H1 (cell line): ENCODE results near the gene SFMBT2. TPM values are rescaled to one million over a fixed set of nuclear protein-coding genes. Genes with fewer than 3 reads are reported as not detected.

ENCODE experiments used
- CTCF ChIA-PET: fragments of 300-600 bp; sonication (Branson Sonifier 250); formaldehyde crosslinking; loops from one replicate; lab custom pipeline; 2021; ENCODE audit not compliant: partially characterized antibody; lab: Charles Lee
- POLR2A ChIA-PET: fragments of 300-600 bp; sonication (Branson Sonifier 250); formaldehyde crosslinking; loops from one replicate; lab custom pipeline; 2021; ENCODE audit warnings: inconsistent platforms; ENCODE audit not compliant: partially characterized antibody; lab: Charles Lee
- DNase-seq, 2 experiments: peaks; one replicate each; pipeline versions ENCODE4 v3.0.0 to v3.0.0-alpha.2; 2010 to 2022; ENCODE audit warnings: low spot score in 2 of 2, low read depth in 1 of 2, mixed read lengths in 1 of 2
- FAIRE-seq: peaks from 2 replicates; lab custom pipeline; 2011; peaks lifted over from hg19 to GRCh38; lab: Jason Lieb, UNC
- H2AFZ ChIP-seq: 2 replicates; pipeline ENCODE4 v1.8.1; 2012; ENCODE audit warnings: low read length, inconsistent platforms
- H2AK5ac ChIP-seq: 2 replicates; pipeline ENCODE4 v1.6.1; 2013; ENCODE audit warnings: low read depth, low read length
- H2BK120ac ChIP-seq: replicated peaks from 2 replicates; pipeline ENCODE3; 2013; ENCODE audit warnings: low read depth, low read length, inconsistent platforms
- H2BK12ac ChIP-seq: 2 replicates; pipeline ENCODE4 v1.6.1; 2013; ENCODE audit warnings: low read depth, low read length
- H2BK15ac ChIP-seq: 2 replicates; pipeline ENCODE4 v1.6.1; 2013; ENCODE audit warnings: low read length
- H2BK20ac ChIP-seq: 2 replicates; pipeline ENCODE4 v1.6.1; 2013; ENCODE audit warnings: low read length
- H2BK5ac ChIP-seq: 2 replicates; pipeline ENCODE4 v1.6.1; 2013; ENCODE audit warnings: low read depth, low read length
- H3K14ac ChIP-seq: 2 replicates; pipeline ENCODE4 v1.6.1; 2013; ENCODE audit warnings: inconsistent platforms; ENCODE audit not compliant: insufficient read length
- H3K18ac ChIP-seq: 2 replicates; pipeline ENCODE4 v1.6.1; 2013; ENCODE audit warnings: low read length; ENCODE audit errors: extremely low read depth
- H3K23ac ChIP-seq: 2 replicates; pipeline ENCODE4 v1.6.1; 2013; ENCODE audit warnings: inconsistent platforms; ENCODE audit not compliant: insufficient read length
- H3K23me2 ChIP-seq: 2 replicates; pipeline ENCODE4 v1.6.1; 2013; ENCODE audit warnings: low read depth, low read length
- H3K27ac ChIP-seq: 2 replicates; pipeline ENCODE4 v1.6.1; 2011; ENCODE audit warnings: low read depth, low read length, inconsistent platforms
- H3K27me3 ChIP-seq, 4 experiments: replicated peaks in 1 of 4; 1 replicate in 1 of 4; 2 replicates in 3 of 4; pipeline versions ENCODE4 v1.6.1 to v1.8.1; 2011 to 2013; ENCODE audit warnings: low read length in 3 of 4, mild to moderate bottlenecking in 3 of 4, inconsistent platforms in 2 of 4, mixed read lengths in 2 of 4, moderate library complexity in 1 of 4; ENCODE audit not compliant: control insufficient read depth in 3 of 4, insufficient read depth in 3 of 4; ENCODE audit errors: extremely low read depth in 1 of 4
- H3K36me3 ChIP-seq, 4 experiments: 2 replicates each; pipeline versions ENCODE4 v1.6.1 to v1.8.1; 2011 to 2013; ENCODE audit warnings: mild to moderate bottlenecking in 4 of 4, low read length in 3 of 4, moderate library complexity in 2 of 4, control low read depth in 1 of 4, inconsistent platforms in 1 of 4; ENCODE audit not compliant: insufficient read depth in 4 of 4, control insufficient read depth in 2 of 4
- H3K4ac ChIP-seq: replicated peaks from 2 replicates; pipeline ENCODE3; 2013; ENCODE audit warnings: low read length, low read depth, mixed read lengths, inconsistent platforms; ENCODE audit not compliant: insufficient read length
- H3K4me1 ChIP-seq, 4 experiments: replicated peaks in 1 of 4; 1 replicate in 1 of 4; 2 replicates in 3 of 4; pipeline versions ENCODE4 v1.6.1 to v1.8.1; 2011 to 2013; ENCODE audit warnings: low read length in 3 of 4, inconsistent platforms in 2 of 4, mixed read lengths in 1 of 4; ENCODE audit not compliant: insufficient read depth in 4 of 4, control insufficient read depth in 3 of 4
- H3K4me2 ChIP-seq, 2 experiments: 2 replicates each; pipeline versions ENCODE4 v1.6.1 to v1.8.1; 2011 to 2013; ENCODE audit warnings: low read depth in 2 of 2, low read length in 2 of 2, control low read depth in 1 of 2, inconsistent platforms in 1 of 2, mild to moderate bottlenecking in 1 of 2; ENCODE audit not compliant: insufficient read depth in 1 of 2
- H3K4me3 ChIP-seq, 4 experiments: fragments of 200-600, 300-600 bp in 1 of 4; sonication (generic), shearing (Covaris generic), sonication (Bioruptor Twin) in 1 of 4; 2 replicates each; pipeline versions ENCODE4 v1.5.1 to v1.8.1; 2011 to 2016; ENCODE audit warnings: low read length in 4 of 4, low read depth in 3 of 4, control low read depth in 2 of 4, inconsistent platforms in 2 of 4, mild to moderate bottlenecking in 2 of 4, mixed read lengths in 1 of 4, moderate library complexity in 1 of 4; ENCODE audit not compliant: insufficient read depth in 2 of 4; ENCODE audit errors: extremely low read depth in 1 of 4
- H3K56ac ChIP-seq: replicated peaks from 2 replicates; pipeline ENCODE3; 2013; ENCODE audit warnings: low read depth, mild to moderate bottlenecking, mixed read lengths, low read length, inconsistent platforms; ENCODE audit not compliant: insufficient read length
- H3K79me1 ChIP-seq: 2 replicates; pipeline ENCODE4 v1.6.1; 2013; ENCODE audit warnings: low read depth, low read length, control low read depth
- H3K79me2 ChIP-seq, 2 experiments: 2 replicates each; pipeline versions ENCODE4 v1.6.1 to v1.8.1; 2012 to 2013; ENCODE audit warnings: low read length in 2 of 2, mild to moderate bottlenecking in 2 of 2, inconsistent platforms in 1 of 2; ENCODE audit not compliant: insufficient read depth in 2 of 2, control insufficient read depth in 1 of 2
- H3K9ac ChIP-seq, 4 experiments: replicated peaks in 1 of 4; 1 replicate in 1 of 4; 2 replicates in 3 of 4; pipeline versions ENCODE4 v1.6.1 to v1.8.1; 2011 to 2013; ENCODE audit warnings: low read depth in 3 of 4, low read length in 3 of 4, control low read depth in 2 of 4, mild to moderate bottlenecking in 2 of 4, moderate library complexity in 2 of 4, inconsistent platforms in 1 of 4; ENCODE audit errors: extremely low read depth in 1 of 4
- H3K9me3 ChIP-seq, 2 experiments: 2 replicates each; pipeline versions ENCODE4 v1.6.1 to v1.8.1; 2012 to 2013; ENCODE audit warnings: mild to moderate bottlenecking in 2 of 2, moderate library complexity in 2 of 2, control low read depth in 1 of 2, inconsistent platforms in 1 of 2, low read depth in 1 of 2, low read length in 1 of 2, mixed read lengths in 1 of 2; ENCODE audit not compliant: insufficient read depth in 2 of 2
- H4K20me1 ChIP-seq, 2 experiments: replicated peaks in 1 of 2; 2 replicates each; pipeline versions ENCODE3 to v1.8.1; 2011 to 2013; ENCODE audit warnings: inconsistent platforms in 2 of 2, low read length in 2 of 2, mild to moderate bottlenecking in 1 of 2; ENCODE audit not compliant: insufficient read depth in 2 of 2, control insufficient read depth in 1 of 2
- H4K5ac ChIP-seq: 2 replicates; pipeline ENCODE4 v1.6.1; 2013; ENCODE audit warnings: low read length, low read depth, mixed read lengths, inconsistent platforms; ENCODE audit not compliant: insufficient read length
- H4K8ac ChIP-seq: 2 replicates; pipeline ENCODE4 v1.8.0; 2013; ENCODE audit warnings: mild to moderate bottlenecking, moderate library complexity, low read length, inconsistent platforms; ENCODE audit not compliant: insufficient read depth; ENCODE audit errors: extremely low read depth
- H4K91ac ChIP-seq: replicated peaks from 2 replicates; pipeline ENCODE3; 2013; ENCODE audit warnings: low read length, mixed read lengths, inconsistent platforms; ENCODE audit not compliant: insufficient read length
- ASH2L ChIP-seq: fragments of 200-600, 300-600 bp; sonication (generic); IDR thresholded peaks from one replicate; pipeline ENCODE4 v1.7.1; 2017; ENCODE audit warnings: low read length
- CHD2 ChIP-seq: IDR thresholded peaks from 2 replicates; pipeline ENCODE4 v1.6.1; 2012; ENCODE audit warnings: low read length, improper control_type of control experiment
- EP300 ChIP-seq, 2 experiments: IDR thresholded peaks; 1 replicate in 1 of 2; 2 replicates in 1 of 2; pipeline ENCODE4 v1.6.1; 2011 to 2012; ENCODE audit warnings: low read depth in 2 of 2, low read length in 2 of 2, mild to moderate bottlenecking in 2 of 2, borderline replicate concordance in 1 of 2, inconsistent platforms in 1 of 2, moderate library complexity in 1 of 2
- JUN ChIP-seq: IDR thresholded peaks from 2 replicates; pipeline ENCODE4 v1.6.1; 2011; ENCODE audit warnings: low read depth, mild to moderate bottlenecking, improper control_type of control experiment, low read length
- KDM4A ChIP-seq: IDR thresholded peaks from one replicate; pipeline ENCODE4 v1.7.1; 2012; ENCODE audit warnings: low read depth, mild to moderate bottlenecking, moderate library complexity, low read length, inconsistent platforms; ENCODE audit not compliant: severe bottlenecking
- MAFK ChIP-seq: IDR thresholded peaks from 2 replicates; pipeline ENCODE4 v1.6.1; 2012; ENCODE audit warnings: low read depth, mild to moderate bottlenecking, improper control_type of control experiment, low read length
- NANOG ChIP-seq: IDR thresholded peaks from 2 replicates; pipeline ENCODE4 v1.6.1; 2011; ENCODE audit warnings: low read length, low read depth, mild to moderate bottlenecking, inconsistent platforms; ENCODE audit not compliant: insufficient read depth, poor library complexity, severe bottlenecking
- POLR2A ChIP-seq, 2 experiments: IDR thresholded peaks; 1 replicate in 1 of 2; 2 replicates in 1 of 2; pipeline ENCODE4 v1.6.1; 2011; ENCODE audit warnings: low read depth in 2 of 2, low read length in 2 of 2, mild to moderate bottlenecking in 2 of 2; ENCODE audit errors: control extremely low read depth in 1 of 2
- POLR2AphosphoS5 ChIP-seq: IDR thresholded peaks from 2 replicates; pipeline ENCODE4 v1.6.1; 2011; ENCODE audit warnings: low read depth, low read length
- SIN3A ChIP-seq, 2 experiments: IDR thresholded peaks in 1 of 2; conservative IDR thresholded peaks in 1 of 2; 2 replicates each; pipeline ENCODE4 v1.6.1; 2011 to 2012; ENCODE audit warnings: low read length in 2 of 2, improper control_type of control experiment in 1 of 2, low read depth in 1 of 2, mild to moderate bottlenecking in 1 of 2
- TEAD4 ChIP-seq: IDR thresholded peaks from 2 replicates; pipeline ENCODE4 v1.6.1; 2012; ENCODE audit warnings: low read depth, low read length, inconsistent platforms, mixed read lengths
- WGBS, 2 experiments: shearing (Covaris generic) in 1 of 2; methylation state at CpG; one replicate each; pipeline versions ENCODE4 v1.1.6 to v1.1.7; 2013 to 2015; ENCODE audit warnings: low lambda C conversion rate in 2 of 2, mixed read lengths in 2 of 2, inconsistent platforms in 1 of 2, low coverage in 1 of 2, missing lambda C conversion rate in 1 of 2; ENCODE audit not compliant: insufficient replicate concordance in 2 of 2, insufficient coverage in 1 of 2, insufficient read length in 1 of 2; ENCODE audit errors: extremely low coverage in 1 of 2, missing lambda C conversion rate in 1 of 2; 5-methylcytosine and 5-hydroxymethylcytosine counted together
- polyA plus RNA-seq, 7 experiments: library from polyadenylated mRNA; depleted of rRNA in 3 of 7; stranded (reverse) in 5 of 7; unstranded in 2 of 7; fragments of >200 nt in 5 of 7; fragments of 200-250 nt in 2 of 7; gene quantifications; 1 replicate in 5 of 7; 2 replicates in 1 of 7; 4 replicates in 1 of 7; pipeline versions ENCODE4 v1.2.1 to v1.2.3, GENCODE V29; 2011 to 2013; ENCODE audit warnings: missing spikeins in 2 of 7, mixed read lengths in 2 of 7
- total RNA-seq: library from RNA; stranded (reverse); fragmentation: NEBNext Ultra II Directional; extraction: Animal tissue kit (Norgen Biotek cat#: 25700); gene quantifications from 2 replicates; pipeline ENCODE4 v1.2.1, GENCODE V29; 2021
- TF ChIP-seq, protein P1 (sequence below): IDR thresholded peaks from 2 replicates; pipeline ENCODE4 v1.6.1; 2011; ENCODE audit warnings: low read depth, mild to moderate bottlenecking, low read length; ENCODE audit not compliant: insufficient read depth

Gene SFMBT2
- total and polyA plus RNA-seq, 2 of the 8 experiments (the other 6 are each of a cell fraction or from before 2014, with no cell fraction given), result 2.9 to 11.0 TPM

DNA sequence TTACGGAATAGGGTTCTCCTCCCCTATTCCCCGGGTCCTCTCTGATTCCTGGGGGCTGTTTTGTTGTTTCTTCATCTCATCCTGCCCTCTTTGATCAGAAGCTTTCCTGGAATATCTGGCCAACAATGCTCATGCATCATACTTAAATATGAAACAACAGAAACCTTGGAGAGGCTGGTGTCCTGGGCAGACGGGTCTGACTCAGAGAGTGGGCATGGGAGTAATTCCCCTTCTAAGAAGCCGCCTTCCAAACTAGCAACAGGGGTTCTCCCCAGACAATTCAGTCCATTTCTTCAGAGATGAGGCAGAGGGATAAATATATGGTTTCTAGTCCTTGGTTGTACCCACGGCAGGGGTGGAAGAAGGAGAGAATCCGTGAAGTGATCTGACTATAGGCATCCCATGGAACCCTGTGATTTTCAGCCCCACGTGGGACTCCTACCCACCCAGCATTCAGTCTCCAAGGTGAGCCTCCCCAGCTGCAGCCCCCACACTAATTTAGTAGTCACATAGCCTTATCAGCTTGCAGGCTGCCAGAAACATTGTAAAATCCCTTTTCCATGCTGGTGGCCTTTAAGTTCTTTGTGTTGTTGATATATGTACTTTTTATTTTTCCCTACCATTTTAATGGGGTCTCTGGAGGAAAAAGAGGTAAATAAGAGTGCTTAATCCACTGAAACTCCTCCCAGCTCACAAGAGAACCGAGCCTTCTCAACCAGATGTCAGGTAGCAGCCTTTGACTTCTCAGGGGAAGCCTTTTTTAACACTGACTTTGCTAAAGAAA, 119.2 kb downstream of the SFMBT2 start:
- Histone ChIP-seq H3K9ac (no peak overlapping the region), H3K36me3 (no peaks in the 10 kb centered on the region), H4K91ac (no peak overlapping the region), H3K4ac (no peak overlapping the region), H3K56ac (no peak overlapping the region), H3K23me2 (no peaks in the 10 kb centered on the region), H2BK120ac (no peak overlapping the region), H2BK15ac (no peak overlapping the region), H2BK5ac (no peak overlapping the region), H2BK20ac (no peak overlapping the region), H4K20me1 (no peaks in the 10 kb centered on the region), H4K8ac (no peak overlapping the region), H2AFZ (no peak overlapping the region), H2AK5ac (no peak overlapping the region), H4K5ac (no peak overlapping the region), H3K79me2 (peaks cover 3 to 14% of the 10 kb centered on the region in 2 experiments; a peak in 3 of 4 replicates), H3K23ac (no peak overlapping the region), H3K27me3 (no peaks in the 10 kb centered on the region), H2BK12ac (no peak overlapping the region), H3K4me1 (peaks cover 0 to 4% (median 2%) of the 10 kb centered on the region in 4 experiments; a peak in 1 of 7 replicates), H3K4me2 (no peak overlapping the region), H3K18ac (no peak overlapping the region), H3K9me3 (no peaks in the 10 kb centered on the region), H3K4me3 (no peak overlapping the region), H3K14ac (no peak overlapping the region), H3K79me1 (peaks cover 4% of the 10 kb centered on the region; the same call in 1 of the 2 replicates), H3K27ac (no peak overlapping the region)
- no peak for DNase-seq
- no peak for FAIRE-seq
- POLR2A ChIA-PET, result no interaction called here
- CTCF ChIA-PET, result interaction anchor here (1.3 kb wide), 1 partner anchor 17 kb away, joined by 3 read pairs; no protein-coding TSS in a partner anchor
- 84% methylated on average over 8 of the region's 8 CpGs; no CpG with 5 or more reads in 1 of the 2 experiments for WGBS, 2 experiments
- TF ChIP-seq ASH2L, result no peak
- no peak for TF ChIP-seq MAFK
- TF ChIP-seq JUN, result no peak
- no peak for TF ChIP-seq POLR2A (IDR thresholded peaks at IDR 0.05; ENCODE audit: control extremely low read depth in 1 of 2, low read depth in 2 of 2, low read length in 2 of 2)
- TF ChIP-seq POLR2AphosphoS5, result no peak
- TF ChIP-seq EP300 (IDR thresholded peaks at IDR 0.05; ENCODE audit: borderline replicate concordance in 1 of 2, low read depth in 2 of 2, low read length in 2 of 2), result no peak
- TF ChIP-seq, protein P1, sequence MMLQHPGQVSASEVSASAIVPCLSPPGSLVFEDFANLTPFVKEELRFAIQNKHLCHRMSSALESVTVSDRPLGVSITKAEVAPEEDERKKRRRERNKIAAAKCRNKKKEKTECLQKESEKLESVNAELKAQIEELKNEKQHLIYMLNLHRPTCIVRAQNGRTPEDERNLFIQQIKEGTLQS, result no peak
- TF ChIP-seq TEAD4, result no peak
- TF ChIP-seq SIN3A (conservative IDR thresholded peaks at IDR 0.05 in 1 of 2, IDR thresholded peaks at IDR 0.05 in 1 of 2; ENCODE audit: low read depth in 1 of 2, low read length in 2 of 2), result no peak
- TF ChIP-seq CHD2, result no peak
- TF ChIP-seq NANOG, result no peak
- TF ChIP-seq KDM4A, result no peak
